PFSK-1 (cell line): ENCODE measurements around the gene STAT3.

Experiments
- POLR2AphosphoS5 ChIP-seq: IDR thresholded peaks from 2 replicates; pipeline ENCODE4 v1.6.1; 2012; ENCODE audit warnings: low read depth, mild to moderate bottlenecking, control low read depth, low read length, moderate library complexity
- TAF1 ChIP-seq: IDR thresholded peaks from 2 replicates; pipeline ENCODE4 v1.6.1; 2012; ENCODE audit warnings: low read length, control low read depth, borderline replicate concordance; ENCODE audit not compliant: insufficient read depth

DNA sequence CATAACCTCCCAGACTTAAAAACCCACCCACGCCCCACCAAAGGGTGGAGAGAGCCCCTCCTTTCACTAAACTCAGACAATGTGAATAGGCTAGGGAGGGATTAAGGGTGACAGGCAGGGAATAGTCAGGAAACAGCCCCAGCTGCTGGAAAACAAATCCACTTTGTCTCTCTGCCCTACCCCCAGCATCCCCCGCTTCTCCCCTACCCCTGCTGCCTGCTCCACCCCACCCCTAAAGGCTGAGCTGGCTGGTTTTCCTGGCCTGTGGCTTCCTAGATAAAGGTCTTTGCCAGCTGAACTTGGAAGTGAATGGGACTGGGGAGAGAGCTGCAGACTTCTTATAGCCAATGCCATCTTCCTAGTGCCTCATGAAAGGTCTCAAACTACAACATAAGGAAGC, 19.8 kb upstream of the STAT3 start:
- TF ChIP-seq TAF1: no peak
- TF ChIP-seq POLR2AphosphoS5: no peak
